K562 (cell line): ENCODE data around the gene REEP3. TPM values are rescaled to one million over a fixed set of nuclear protein-coding genes. Genes with fewer than 3 reads are reported as not detected.
"Not testable (repeated sequence)": the region's sequence is repeated elsewhere in the genome, so short reads cannot be mapped to it uniquely, and the experiment has no call there.

Source experiments
- ATAC-seq: fragments of 200-7000 bp; cut with Tn5 transposase; 3 replicates; pipeline ENCODE4 v1.9.1; 2020; ENCODE audit warnings: moderate library complexity
- BruUV-seq: library from RNA; stranded (reverse); fragments of 400-500 nt; replicated peaks from 2 replicates; lab custom pipeline; 2021; lab: Mats Ljungman, UMichigan
- CTCF ChIA-PET: fragments of 300-600 bp; formaldehyde crosslinking; extraction: SDS; loops from one replicate; lab custom pipeline; 2021; ENCODE audit warnings: low intra/inter-chr PET ratio; lab: Yijun Ruan, JAX
- POLR2A ChIA-PET: fragments of 300-600, 350-650 bp; sonication (Branson Sonifier 250); formaldehyde crosslinking; extraction: SDS; loops from one replicate; lab custom pipeline; 2021; ENCODE audit warnings: antibody characterized with exemption, inconsistent platforms; lab: Yijun Ruan, JAX
- DNase-seq, 4 experiments: peaks; one replicate each; pipeline versions ENCODE4 v3.0.0 to v3.0.0-alpha.2; 2011 to 2018; ENCODE audit warnings: low spot score in 3 of 4, mixed read lengths in 3 of 4; ENCODE audit errors: extremely low read depth in 1 of 4
- FAIRE-seq: peaks from 2 replicates; lab custom pipeline; 2011; peaks lifted over from hg19 to GRCh38; lab: Jason Lieb, UNC
- H2AFZ ChIP-seq: 2 replicates; pipeline ENCODE4 v1.6.0; 2011; ENCODE audit warnings: low read depth, low read length, control low read depth, inconsistent platforms
- H3K27ac ChIP-seq: fragments of 200-600 bp; 3 replicates; pipeline ENCODE4 v1.8.0; 2011; ENCODE audit warnings: low read depth, mild to moderate bottlenecking, control low read depth, inconsistent platforms, low read length, moderate library complexity, mixed read lengths; ENCODE audit errors: extremely low read depth
- H3K27me3 ChIP-seq, 2 experiments: fragments of 300-600 bp in 1 of 2; 2 replicates in 1 of 2; 3 replicates in 1 of 2; pipeline versions ENCODE4 v1.6.0 to v1.8.0; 2011; ENCODE audit warnings: inconsistent platforms in 2 of 2, low read length in 2 of 2, mild to moderate bottlenecking in 1 of 2, mixed read lengths in 1 of 2, moderate library complexity in 1 of 2; ENCODE audit not compliant: control insufficient read depth in 2 of 2, insufficient read depth in 2 of 2
- H3K36me3 ChIP-seq: fragments of 300-600 bp; 3 replicates; pipeline ENCODE4 v1.8.0; 2011; ENCODE audit warnings: mild to moderate bottlenecking, low read length, inconsistent platforms; ENCODE audit not compliant: control insufficient read depth, insufficient read depth
- H3K4me1 ChIP-seq, 2 experiments: fragments of 200-600 bp in 1 of 2; replicated peaks in 1 of 2; 2 replicates in 1 of 2; 3 replicates in 1 of 2; pipeline versions ENCODE4 v1.5.1 to v1.8.0; 2011; ENCODE audit warnings: inconsistent platforms in 2 of 2, low read length in 2 of 2, mild to moderate bottlenecking in 1 of 2, mixed read lengths in 1 of 2, moderate library complexity in 1 of 2; ENCODE audit not compliant: control insufficient read depth in 2 of 2, insufficient read depth in 2 of 2
- H3K4me2 ChIP-seq: 2 replicates; pipeline ENCODE4 v1.6.1; 2011; ENCODE audit warnings: low read length, control low read depth, inconsistent platforms, mixed read lengths; ENCODE audit not compliant: insufficient read depth
- H3K4me3 ChIP-seq: fragments of 200-600 bp; sonication (generic), shearing (Covaris generic); 2 replicates; pipeline ENCODE4 v1.5.1; 2016; ENCODE audit warnings: control low read depth, inconsistent platforms
- H3K79me2 ChIP-seq: fragments of 200-600 bp; 3 replicates; pipeline ENCODE4 v1.8.0; 2011; ENCODE audit warnings: low read length, inconsistent platforms; ENCODE audit not compliant: control insufficient read depth, insufficient read depth
- H3K9ac ChIP-seq, 2 experiments: 2 replicates each; pipeline versions ENCODE4 v1.6.0 to v1.6.1; 2011; ENCODE audit warnings: low read depth in 2 of 2, low read length in 2 of 2, control low read depth in 1 of 2, inconsistent platforms in 1 of 2, mild to moderate bottlenecking in 1 of 2, mixed read lengths in 1 of 2; ENCODE audit not compliant: insufficient read depth in 1 of 2
- H3K9me1 ChIP-seq: one replicate; pipeline ENCODE4 v1.6.0; 2011; ENCODE audit warnings: inconsistent platforms, mild to moderate bottlenecking, low read length, moderate library complexity; ENCODE audit not compliant: control insufficient read depth, insufficient read depth
- H3K9me3 ChIP-seq: replicated peaks from 2 replicates; pipeline ENCODE4 v1.5.1; 2011; ENCODE audit warnings: low read depth, low read length, inconsistent platforms; ENCODE audit not compliant: control insufficient read depth, insufficient read depth
- H4K20me1 ChIP-seq: replicated peaks from 2 replicates; pipeline ENCODE4 v1.6.1; 2011; ENCODE audit warnings: low read length, inconsistent platforms, mixed read lengths; ENCODE audit not compliant: control insufficient read depth, insufficient read depth
- NFIC ChIP-seq: fragments of 450-650 bp; IDR thresholded peaks from 2 replicates; pipeline ENCODE4 v1.6.1; 2017; ENCODE audit warnings: mild to moderate bottlenecking, inconsistent platforms
- WGBS: fragments of 100-300 bp; shearing (Covaris generic); methylation state at CpG from one replicate; pipeline ENCODE4 v1.1.6; 2016; ENCODE audit warnings: low coverage, mixed read lengths; ENCODE audit not compliant: insufficient coverage; ENCODE audit errors: missing lambda C conversion rate; 5-methylcytosine and 5-hydroxymethylcytosine counted together
- in situ Hi-C: fragments of 300-500 bp; cut with MboI; formaldehyde crosslinking; loops from 4 replicates; pipeline ENCODE4 v1.15.0; 2018; ENCODE audit warnings: inconsistent platforms, mixed read lengths
- intact Hi-C: fragments of 100-400 bp; cut with micrococcal nuclease; formaldehyde crosslinking; loops from 2 replicates; pipeline ENCODE4 v1.14.2; 2022
- polyA plus RNA-seq, 8 experiments: library from polyadenylated mRNA; depleted of rRNA in 4 of 8; stranded (reverse) in 5 of 8; unstranded in 3 of 8; fragments of >200 nt; fragmentation: Nextera tagmentation in 2 of 8; fragmentation: Illumina TruSeq in 1 of 8; extraction: Ambion mirVana in 2 of 8; extraction: Trizol in 1 of 8; gene quantifications; 2 replicates each; pipeline versions ENCODE4 v1.2.1 to v1.2.3, GENCODE V29; 2011 to 2014; ENCODE audit warnings: inconsistent platforms in 1 of 8, missing spikeins in 1 of 8
- total RNA-seq, 7 experiments: library from RNA; depleted of rRNA in 6 of 7; stranded (reverse); fragments of >200 nt in 6 of 7; fragmentation: Illumina TruSeq in 2 of 7; extraction: Trizol in 2 of 7; gene quantifications; 2 replicates each; pipeline versions ENCODE4 v1.2.1 to v1.2.3, GENCODE V29; 2011 to 2021; ENCODE audit warnings: low replicate concordance in 1 of 7
- TF ChIP-seq, protein P1 (sequence below): fragments of 450-650 bp; IDR thresholded peaks from 2 replicates; pipeline ENCODE4 v1.6.1; 2016; ENCODE audit warnings: missing biosample characterization, missing genetic modification characterization

The REEP3 gene
- total and polyA plus RNA-seq, 9 of the 15 experiments (the other 6 are each of a cell fraction or from before 2014, with no cell fraction given): 3.4 to 13.4 (median 9.2) TPM

DNA sequence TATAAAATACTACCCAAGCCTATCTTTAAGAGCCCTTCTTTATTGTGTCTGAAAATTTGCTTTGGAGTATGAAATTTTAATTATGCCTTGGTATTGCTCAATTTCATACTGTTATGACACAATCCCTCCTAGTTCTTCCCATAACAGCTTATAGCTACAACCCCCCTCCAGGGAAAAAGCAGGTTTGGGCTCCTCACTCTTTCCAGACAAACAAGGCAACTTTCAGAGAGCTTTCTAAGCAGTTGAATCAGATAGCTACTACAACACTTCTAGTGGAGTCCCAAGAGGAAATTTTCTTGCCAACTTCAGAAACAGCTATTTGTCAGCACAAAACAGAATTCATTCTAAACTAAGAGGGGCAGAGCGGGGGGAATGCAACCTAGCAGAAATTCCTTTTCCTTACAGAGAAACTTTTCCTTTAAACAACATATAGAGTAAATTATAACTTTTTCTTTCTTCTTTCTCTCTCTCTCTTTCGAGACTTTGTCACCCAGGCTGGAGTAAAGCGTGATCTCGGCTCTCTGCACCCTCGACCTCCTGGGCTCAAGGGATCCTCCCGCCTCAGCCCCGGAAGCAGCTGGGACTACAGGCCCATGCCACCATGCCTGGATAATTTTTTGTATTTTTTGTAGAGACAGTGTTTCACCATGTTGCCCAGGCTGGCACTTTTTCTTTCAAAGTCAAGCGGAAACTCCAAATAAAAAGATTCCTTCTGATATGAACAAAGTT, 29.4 kb upstream of the REEP3 start (continued):
- TF ChIP-seq, protein P1, sequence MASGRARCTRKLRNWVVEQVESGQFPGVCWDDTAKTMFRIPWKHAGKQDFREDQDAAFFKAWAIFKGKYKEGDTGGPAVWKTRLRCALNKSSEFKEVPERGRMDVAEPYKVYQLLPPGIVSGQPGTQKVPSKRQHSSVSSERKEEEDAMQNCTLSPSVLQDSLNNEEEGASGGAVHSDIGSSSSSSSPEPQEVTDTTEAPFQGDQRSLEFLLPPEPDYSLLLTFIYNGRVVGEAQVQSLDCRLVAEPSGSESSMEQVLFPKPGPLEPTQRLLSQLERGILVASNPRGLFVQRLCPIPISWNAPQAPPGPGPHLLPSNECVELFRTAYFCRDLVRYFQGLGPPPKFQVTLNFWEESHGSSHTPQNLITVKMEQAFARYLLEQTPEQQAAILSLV (tag): peak; percentile 57; the same call in 1 of the 2 replicates

DNA sequence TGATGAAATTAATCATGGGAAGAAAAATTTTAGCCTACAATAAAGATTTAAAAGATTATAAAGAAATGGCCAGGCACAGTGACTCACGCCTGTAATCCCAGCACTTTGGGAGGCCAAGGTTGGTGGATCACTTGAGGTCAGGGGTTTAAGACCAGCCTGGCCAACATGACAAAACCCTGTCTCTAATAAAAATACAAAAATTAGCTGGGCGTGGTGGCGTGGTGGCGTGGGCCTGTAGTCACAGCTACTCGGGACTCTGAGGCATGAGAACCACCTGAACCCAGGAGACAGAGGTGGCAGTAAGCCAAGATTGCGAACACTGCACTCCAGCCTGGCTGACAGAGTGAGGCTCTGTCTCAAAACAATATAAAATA, 28.9 kb upstream of the REEP3 start:
- not testable (repeated sequence) for BruUV-seq, H3K9ac ChIP-seq, ATAC-seq, H3K27me3 ChIP-seq, H4K20me1 ChIP-seq, H2AFZ ChIP-seq, DNase-seq, FAIRE-seq
- H3K79me2 ChIP-seq: peaks cover 27% of the 10 kb centered on the region
- 0 out of 2 replicates have a peak, but pooled peaks have one; percentile 30 for TF ChIP-seq NFIC
- TF ChIP-seq, all 486 proteins: peak for 1; not testable (repeated sequence) for 485
- H3K9me1 ChIP-seq, H3K4me3 ChIP-seq, intact Hi-C loops, in situ Hi-C loops, H3K4me2 ChIP-seq, H3K27ac ChIP-seq, H3K36me3 ChIP-seq, H3K4me1 ChIP-seq, H3K9me3 ChIP-seq, CTCF ChIA-PET: not testable (repeated sequence)
- POLR2A ChIA-PET: interaction anchor here (1.0 kb wide), 1 partner anchor 12 kb away, joined by 4 read pairs; no protein-coding TSS in a partner anchor
- 78% methylated on average over 6 of the region's 6 CpGs for WGBS
